HG02852 (cell line): ENCODE results near the gene BBOX1.
"Not testable (repeated sequence)": the region's sequence is repeated elsewhere in the genome, so short reads cannot be mapped to it uniquely, and the experiment has no call there.

Source experiments
- ATAC-seq: cut with Tn5 transposase; IDR thresholded peaks from one replicate; pipeline ENCODE4 v1.9.1; 2021; ENCODE audit warnings: mild to moderate bottlenecking, moderate library complexity; ENCODE audit not compliant: unreplicated experiment

The BBOX1 gene

DNA sequence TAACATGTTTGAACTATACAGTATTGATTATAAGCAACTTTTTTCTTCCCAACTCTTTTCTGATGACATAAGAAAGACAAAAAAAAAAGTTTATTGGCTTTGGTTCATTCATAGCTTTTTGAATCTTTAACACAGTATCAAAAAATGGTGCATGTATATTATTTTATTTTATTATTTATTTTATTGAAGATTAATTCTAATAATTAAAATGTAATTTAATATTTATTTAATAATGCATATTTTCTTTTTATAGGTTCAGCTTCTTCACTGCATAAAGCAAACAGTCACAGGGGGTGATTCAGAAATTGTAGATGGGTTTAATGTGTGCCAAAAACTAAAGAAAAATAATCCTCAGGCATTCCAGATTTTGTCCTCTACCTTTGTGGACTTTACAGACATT lies 78.8 kb downstream of the BBOX1 start:
- ATAC-seq = no peak

DNA sequence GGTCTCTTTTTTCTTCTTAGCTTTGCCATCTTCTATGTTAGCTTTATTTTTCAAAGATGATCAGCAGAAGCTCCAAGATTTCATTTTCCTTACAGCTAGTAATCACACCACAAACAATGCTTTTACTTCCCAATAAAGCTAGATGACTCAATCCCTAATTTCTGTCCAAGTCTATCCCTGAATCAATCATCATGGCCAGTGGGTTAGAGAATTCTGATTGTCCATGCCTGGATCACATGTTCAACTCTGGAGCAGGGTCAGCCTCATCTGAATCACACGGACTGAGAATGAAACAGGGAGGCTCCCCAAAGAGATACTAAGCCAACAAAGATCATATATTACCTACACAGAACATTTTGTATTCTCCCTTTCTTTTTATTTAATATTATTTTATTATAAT lies 79.6 kb downstream of the BBOX1 start:
- no peak for ATAC-seq

DNA sequence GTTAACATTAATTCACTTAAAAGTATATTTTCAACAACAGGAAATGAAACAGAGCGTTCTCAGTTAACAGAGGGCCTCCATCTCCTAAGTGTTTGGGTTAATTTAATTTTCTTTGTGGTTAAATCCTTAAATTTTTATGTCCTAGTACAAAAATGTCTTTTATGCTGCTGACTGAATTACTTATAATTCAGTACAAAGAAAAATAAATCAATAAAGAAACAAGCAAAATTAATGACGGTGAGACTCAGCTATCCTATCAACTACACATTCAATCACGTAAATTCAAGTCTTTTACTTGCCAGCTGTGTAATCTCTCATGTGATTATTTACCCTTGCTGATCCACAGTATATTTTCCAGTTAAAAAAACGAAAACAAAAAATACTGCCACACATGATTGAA lies 81.4 kb downstream of the BBOX1 start:
- ATAC-seq = no peak

DNA sequence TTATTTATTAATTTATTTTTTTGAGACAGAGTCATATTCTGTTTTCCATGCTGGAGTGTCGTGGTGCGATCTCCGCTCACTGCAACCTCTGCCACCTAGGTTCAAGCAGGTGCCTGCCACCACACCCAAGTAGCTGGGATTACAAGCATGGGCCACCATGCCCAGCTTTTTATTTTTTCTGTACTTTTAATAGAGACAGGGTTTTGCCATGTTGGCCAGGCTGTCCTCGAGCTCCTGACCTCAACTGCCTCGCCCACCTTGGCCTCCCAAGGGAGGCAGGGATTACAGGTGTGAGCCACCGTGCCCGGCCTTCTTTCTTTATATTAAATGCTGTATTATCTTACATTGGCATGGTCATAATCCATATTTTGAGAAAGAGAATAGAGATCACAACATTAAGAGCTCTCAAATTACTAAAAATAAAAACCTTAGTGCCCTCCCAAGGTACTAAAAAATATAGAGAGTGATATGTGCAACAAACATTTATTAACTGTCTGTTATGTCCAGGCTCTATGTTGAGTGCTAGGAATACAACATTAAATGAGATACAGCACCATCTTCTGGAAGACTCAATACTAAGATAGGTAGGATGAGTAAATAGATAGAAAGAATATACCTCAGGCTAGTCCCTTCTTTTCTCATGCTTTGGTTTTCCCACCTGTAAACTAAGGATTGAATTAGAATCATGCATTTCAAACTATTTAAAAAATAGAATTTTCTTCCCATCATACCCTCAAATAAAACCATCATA lies 84.1 kb downstream of the BBOX1 start:
- no peak for ATAC-seq

DNA sequence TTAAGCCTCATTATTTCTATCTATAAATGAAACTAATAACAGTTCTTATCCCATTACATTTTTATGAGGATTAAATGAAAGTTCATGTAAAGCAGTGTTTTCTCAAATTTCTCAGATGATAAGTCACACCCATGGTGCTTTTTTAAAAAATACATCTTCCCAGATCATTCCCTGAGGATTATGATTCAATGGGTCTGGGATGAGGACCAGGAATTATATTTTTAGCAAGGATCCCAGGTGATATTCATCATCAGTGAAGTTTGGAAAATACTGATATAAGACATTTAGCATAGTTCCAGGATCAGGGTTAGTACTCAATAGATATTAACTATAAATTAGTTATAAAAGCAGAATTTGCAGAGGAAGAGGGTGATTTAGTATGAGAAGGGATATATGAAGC lies 89.1 kb downstream of the BBOX1 start:
- no peak for ATAC-seq

DNA sequence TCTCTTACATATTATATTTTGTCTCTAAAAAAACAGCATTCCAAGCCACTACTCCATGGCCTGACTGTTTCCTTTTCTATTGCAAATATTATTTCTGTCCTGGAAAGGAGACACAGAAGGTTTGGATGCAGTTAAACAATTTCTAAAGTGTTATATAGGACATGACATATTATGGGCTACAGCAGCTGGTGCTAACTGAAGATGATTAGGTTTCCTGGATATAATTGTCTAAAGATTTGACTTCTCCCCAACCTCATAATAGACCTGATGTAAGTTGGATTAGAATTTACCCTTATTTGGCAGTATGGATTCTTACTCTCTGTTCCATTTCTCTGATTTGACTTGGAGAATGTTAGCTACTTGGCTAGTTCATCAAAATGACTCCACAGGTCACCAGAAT lies 90.2 kb downstream of the BBOX1 start:
- no peak for ATAC-seq

DNA sequence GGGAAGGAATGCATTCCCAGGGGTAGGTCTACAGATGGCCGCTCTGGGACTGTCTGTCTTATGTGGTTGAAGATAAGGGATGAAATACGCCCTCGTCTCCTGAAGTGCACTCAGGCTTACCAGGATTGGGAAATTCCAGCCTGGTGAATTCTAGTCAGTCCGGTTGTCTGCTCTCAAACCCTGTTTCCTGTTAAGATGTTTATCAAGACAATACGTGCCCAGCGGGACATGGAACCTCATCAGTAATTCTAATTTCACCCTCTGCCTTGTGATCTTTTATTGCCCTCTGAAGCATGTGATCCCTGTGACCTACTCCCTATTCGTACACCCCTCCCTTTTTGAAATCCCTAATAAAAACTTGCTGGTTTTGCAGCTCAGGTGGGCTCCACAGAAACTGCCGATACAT lies 95.3 kb downstream of the BBOX1 start:
- ATAC-seq = not testable (repeated sequence)

DNA sequence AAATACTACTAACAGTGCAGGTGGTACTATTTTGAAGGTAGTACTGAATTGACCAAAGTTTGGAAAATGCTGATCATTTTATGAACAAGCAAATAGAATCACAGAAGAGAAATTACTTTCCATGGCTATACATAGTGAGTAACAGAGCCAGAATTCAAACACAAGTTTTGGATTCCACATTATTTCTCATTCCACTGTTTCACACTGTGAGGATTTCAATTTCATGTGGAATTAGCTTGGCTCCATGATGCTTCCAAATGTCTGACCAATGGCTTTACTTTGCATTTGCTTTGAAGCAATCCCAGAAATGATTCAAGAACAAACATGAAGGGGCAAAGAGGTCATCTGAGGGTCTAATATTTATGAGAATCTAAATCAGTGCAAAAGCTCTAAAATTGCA lies 98.1 kb downstream of the BBOX1 start:
- ATAC-seq = no peak

DNA sequence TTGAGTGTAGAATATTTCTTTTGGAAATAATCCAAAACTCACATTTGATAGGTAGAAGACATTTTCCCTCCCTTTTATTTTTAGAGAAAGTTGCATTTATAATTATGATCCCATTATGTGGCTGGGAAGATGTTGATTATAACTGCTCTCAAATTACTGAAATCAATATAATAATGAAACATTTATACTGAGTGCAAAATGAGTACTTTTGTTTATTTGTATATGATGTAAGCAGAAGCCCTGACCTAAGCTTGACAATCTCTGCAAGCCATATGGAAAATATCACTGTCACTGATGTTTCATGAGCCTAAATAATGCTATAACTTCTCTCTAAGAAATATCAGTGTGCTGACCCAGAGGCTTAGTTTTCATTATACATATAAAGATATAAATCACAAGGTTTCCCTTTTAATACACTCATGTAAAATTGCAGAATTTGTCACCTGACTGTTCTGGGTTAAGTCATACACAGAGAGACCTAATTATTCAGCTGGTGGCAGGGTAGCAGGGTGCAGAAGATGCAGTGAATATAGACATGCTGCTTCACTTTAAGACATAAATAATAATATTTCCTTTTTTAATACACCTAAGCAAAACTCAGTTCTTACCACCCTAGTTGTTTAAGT lies 99.2 kb downstream of the BBOX1 start:
- no peak for ATAC-seq

DNA sequence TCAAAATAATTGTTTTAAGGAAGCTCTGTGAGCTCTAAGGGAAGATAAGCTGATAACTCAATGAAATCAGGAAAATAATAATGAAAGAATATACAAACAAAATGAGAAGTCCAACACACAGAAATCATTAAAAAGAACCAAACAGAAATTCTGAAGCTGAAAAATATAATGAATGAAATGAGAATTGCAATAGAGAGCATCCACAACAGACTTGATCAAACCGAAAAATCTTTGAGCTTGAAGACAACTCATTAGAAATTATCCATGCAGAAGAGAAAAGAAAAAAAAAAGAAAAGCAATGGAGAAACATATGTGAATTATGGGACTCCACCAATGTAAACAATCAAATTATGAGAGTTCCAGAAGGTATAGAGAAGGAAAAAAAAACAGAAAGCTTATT lies 101.0 kb downstream of the BBOX1 start:
- no peak for ATAC-seq

DNA sequence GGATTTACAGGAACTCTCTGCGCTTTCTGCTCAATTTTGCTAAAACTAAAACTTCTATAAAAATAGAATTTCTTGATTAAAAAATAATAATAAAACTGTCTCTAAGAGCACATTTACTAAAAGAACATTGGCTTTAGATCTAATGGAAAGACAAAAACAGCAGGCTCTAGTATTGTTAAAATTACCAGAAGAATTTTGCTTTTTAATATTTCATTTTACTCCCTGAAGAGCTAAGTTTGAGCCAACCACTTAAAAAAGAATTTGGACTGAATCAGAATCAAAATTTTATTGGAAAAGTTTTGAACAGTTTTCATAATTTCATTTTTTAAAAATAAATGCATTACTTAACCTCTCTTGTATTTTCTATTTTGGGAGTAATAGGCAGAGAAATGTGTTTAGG lies 107.3 kb downstream of the BBOX1 start:
- no peak for ATAC-seq

DNA sequence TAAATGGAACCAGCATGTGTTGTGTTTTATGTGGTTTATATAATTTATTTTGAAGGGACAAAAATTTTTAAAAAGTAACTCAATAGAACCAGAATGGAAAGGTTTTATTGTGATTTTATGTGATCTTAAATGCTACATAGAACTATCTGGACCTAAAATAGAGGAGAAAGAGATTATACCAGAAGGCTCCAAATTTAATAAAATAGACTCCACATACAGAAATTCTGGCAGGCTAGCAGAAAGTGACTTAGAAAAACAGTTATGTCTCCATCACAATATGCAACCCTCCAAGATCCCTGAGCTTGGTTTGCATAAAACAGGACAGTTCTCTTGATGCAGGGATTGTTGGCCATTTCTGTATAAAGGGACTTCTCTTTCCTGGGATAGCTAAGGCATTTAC lies 107.9 kb downstream of the BBOX1 start:
- no peak for ATAC-seq

DNA sequence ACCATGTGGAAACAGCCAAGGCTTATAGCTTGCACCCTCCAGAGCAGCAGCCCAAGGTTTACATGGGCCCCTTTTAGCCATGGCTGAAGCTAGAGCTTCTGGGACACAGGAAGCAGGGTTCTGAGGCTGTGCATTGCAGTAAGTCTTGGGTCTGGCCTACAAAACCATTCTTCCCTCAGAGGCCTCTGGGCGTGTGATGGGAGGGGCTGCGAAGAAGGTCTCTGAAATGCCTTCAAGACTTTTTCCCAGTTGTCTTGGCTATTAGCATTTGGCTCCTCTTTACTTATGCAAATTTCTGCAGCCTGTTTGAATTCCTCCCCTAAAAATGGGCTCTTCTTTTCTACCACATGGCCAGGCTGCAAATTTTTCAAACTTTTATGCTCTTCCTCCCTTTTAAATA lies 109.5 kb downstream of the BBOX1 start:
- no peak for ATAC-seq

DNA sequence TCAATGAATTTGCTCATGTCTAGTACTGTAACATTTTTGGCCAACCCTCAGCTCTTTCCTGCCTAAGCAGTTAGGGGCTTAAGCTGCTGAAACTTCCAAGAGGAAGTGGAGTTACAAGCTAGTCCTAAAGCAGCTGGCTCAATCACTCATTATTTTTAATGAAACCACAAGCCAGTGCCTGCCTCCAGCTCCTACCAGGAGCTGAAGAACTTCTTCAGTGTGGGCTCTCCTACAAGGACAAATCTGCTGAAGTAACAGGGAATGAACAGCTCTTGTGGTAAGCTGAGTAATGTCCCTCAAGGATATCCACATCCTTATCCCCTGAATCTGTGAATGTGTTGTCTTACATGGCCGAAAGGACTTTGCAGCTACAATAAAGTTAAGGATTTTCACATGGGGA lies 112.5 kb downstream of the BBOX1 start:
- no peak for ATAC-seq

DNA sequence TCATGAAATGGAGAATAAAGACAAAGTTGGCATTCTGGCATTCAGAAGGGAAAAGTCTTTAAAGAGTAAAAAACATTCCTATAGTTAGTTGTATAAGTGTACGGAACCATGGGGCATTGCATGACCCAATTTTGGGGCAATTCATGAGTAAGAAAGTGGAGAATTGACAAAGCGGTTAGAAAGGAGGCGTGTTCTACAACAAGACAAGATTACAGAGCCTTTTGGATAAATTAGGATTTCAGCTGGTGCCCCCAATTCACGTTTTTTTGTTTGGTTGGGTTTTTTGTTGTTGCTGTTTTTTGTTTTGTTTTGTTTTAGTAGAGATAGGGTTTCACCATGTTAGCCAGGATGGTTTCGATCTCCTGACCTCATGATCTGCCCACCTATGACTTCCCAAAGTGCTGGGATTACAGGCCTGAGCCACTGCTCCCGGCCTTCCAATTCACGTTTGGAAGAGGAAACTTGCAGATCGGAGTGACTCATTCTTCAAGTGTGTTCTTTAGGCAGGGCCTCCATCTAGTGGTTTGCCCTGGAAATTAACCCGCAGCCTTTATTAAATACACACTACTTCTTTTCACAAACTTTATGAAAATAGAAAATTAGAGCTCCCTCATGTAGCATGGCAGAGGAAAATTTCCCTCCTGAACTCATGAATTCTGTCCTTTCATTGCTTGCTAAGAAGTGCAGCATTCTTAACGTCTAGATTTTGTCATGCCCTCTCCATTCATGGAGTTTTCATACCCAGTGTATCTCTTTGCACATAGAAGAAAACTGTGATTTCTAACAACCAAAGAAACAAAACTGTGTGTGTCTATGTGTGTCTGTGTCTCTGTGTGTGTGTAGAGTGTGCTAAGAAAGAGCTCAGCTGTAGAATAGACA lies 118.1 kb downstream of the BBOX1 start:
- ATAC-seq = no peak

DNA sequence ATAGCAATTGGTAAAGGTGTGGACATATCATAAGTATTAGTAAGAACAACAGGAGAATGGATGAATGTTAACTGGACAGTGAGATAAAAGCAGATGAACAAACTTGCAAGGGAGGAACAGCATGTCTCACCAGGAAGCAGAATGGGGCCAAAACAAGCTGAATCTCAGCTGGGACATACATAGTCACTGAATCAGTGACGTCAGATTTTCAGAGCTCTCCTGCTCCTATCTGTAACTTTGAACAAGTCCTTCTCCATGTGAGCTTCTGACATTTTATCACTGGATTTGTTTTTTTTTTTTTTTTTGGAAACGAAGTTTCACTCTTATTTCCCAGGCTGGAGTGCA lies 118.7 kb downstream of the BBOX1 start:
- ATAC-seq = no peak

DNA sequence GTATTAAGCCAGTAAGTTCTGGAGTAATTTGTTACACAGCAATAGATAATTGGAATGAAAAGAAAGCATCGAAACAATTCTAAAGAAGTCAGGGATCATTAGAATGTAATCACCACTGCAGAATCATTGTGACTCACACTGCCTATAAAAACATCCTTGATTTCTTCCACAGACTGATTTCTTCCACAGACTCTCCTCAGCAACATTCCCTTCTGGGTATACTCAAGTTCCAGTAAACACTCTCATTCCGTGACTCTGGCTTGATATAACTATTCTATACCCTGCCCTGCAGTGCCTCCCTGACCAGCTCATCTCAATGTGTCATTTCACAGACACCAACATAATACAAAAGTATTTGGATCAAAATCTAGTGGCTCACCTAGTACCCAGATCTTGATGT lies 120.5 kb downstream of the BBOX1 start:
- ATAC-seq = no peak

DNA sequence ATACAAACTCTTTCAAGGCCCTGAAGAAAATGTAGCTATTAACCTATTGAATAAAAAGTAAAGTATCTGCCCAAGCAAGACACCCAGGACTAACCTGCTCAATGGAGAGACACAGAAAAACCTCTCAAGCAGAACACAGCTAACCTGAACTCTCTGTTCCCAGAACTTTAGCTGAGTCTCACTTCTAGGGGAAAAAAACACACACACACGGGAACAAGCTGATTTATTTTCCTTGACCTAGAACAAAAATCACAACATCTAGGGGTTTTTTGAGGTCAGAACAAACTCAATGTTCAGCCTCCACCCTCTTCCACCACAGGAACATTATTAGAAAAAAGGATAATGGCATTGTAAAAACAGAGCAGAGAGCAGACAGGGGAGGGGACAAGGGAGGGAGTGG lies 121.6 kb downstream of the BBOX1 start:
- no peak for ATAC-seq

DNA sequence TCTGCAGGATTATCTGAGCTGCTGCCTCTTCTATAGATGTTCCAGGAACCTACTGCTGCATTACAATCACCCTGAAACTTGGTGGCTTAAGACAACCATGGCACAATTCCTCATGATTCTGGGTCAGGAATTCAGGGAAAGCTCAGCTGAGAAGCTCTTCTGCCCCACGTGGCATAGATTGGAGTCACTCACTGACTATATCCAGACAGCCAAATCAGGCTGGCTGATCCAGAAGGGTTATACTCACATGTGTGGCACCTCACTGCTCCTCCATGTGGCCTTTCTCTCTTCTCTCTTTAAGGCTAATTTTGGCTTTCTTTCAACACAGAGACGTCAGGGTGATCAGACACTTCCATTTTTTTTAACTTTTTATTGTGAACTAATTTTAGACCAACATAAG lies 125.5 kb downstream of the BBOX1 start:
- no peak for ATAC-seq

DNA sequence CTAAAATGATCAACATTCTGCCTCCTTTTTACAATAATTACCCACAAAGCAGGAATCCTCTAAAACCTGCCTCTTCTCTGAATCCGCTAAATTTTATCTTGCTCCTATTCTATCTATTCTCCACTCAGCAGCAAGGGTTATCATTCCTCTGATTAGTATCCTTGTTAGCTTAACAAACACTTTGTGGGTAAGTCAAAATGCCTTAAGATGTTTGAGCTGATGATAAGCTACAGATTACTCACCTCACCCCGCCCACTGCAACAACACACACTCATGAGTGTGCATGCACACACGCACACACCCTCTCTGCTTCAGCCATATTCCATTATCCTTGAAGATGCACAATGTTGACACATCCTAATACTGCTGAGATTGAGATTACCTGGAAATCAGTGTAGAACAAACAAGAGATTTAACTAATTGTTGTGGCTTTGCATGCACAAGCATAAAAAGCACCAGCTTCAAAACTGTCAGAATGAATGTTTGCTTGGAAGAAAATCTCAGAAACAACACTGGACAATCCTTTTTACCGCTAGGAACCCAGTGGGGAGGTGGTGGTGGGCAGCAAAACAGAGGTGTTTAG lies 130.9 kb downstream of the BBOX1 start:
- ATAC-seq = no peak

DNA sequence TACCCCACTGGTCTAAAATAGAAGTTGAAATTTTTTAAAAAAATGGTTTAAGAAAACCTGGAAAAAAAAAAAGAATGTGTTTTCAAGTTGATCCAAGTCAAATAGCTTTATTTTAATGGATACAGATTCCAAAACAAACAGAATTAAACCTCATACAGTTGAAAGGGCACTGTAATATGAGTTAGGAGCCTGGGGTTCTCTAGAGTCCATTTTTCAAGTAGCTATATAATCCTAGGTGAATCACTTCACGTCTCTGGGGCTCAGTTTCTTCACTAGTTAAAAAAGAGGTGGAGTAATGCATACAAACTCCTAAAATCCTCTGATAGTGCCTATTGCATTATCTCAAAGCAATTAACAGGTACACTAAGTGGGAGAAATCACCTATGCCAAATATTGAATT lies 132.9 kb downstream of the BBOX1 start:
- ATAC-seq = no peak

DNA sequence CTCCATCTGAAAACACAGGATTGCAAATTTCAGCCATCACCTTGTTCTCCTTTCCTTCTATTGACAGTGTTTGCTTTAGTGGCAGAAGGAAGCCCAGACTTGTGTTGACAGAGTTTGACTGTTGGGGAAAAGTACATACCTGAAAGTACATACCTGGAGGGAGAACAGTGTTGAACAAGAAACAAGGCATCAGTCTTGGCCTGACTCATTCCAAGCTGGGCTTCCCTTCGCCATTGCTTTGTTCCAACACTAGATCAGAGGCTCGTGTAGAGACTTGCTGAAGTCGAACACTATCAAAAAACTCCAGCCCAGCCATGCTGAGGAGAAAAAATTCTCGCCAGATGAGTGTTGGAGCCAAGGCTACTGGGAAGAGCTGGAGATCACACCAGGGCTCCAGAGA lies 133.4 kb downstream of the BBOX1 start:
- ATAC-seq = no peak
